ENCODE measurements around the gene P3H2.
A peak's percentile ranks its signal among the peaks of the same experiment; 100 is the strongest.
"Not testable (repeated sequence)": the region's sequence is repeated elsewhere in the genome, so short reads cannot be mapped to it uniquely, and the experiment has no call there.

The P3H2 gene

GRCh38 chr3:190120269-190121060 lies at the start of gene P3H2:
Gene P3H2, minus strand, starts transcription at chr3:190120897. Its CDS starts 166 bp downstream, at chr3:190120731.
- H3K4me3 ChIP-seq (ENCODE audit: low read depth, low read length): peak within 1 kb of the TSS; percentile 74
- DNase-seq (ENCODE audit: low read depth): peak; percentile 79
- in situ Hi-C loops (cut with HindIII; ENCODE audit: low sequenced_read_pairs): no loop called here
- no peak for TF ChIP-seq CTCF (IDR thresholded peaks at IDR 0.05; ENCODE audit: low read depth, low read length, missing control alignments)

GRCh38 chr3:190169877-190170276 lies 49.2 kb upstream of the P3H2 start:
- in situ Hi-C loops (cut with HindIII; ENCODE audit: low sequenced_read_pairs): no loop called here
- no peak for TF ChIP-seq CTCF (IDR thresholded peaks at IDR 0.05; ENCODE audit: low read depth, low read length, missing control alignments)
- DNase-seq (ENCODE audit: low read depth): no peak
- no peak overlapping the region for H3K4me3 ChIP-seq (ENCODE audit: low read depth, low read length)

- no peak for TF ChIP-seq CTCF (IDR thresholded peaks at IDR 0.05; ENCODE audit: low read depth, low read length, missing control alignments)
- no peak overlapping the region for H3K4me3 ChIP-seq (ENCODE audit: low read depth, low read length)
These were observed 48.5 kb upstream of the P3H2 start for GRCh38 chr3:190169243-190169642.

GRCh38 chr3:190167936-190168680 lies 47.4 kb upstream of the P3H2 start:
- in situ Hi-C loops (cut with HindIII; ENCODE audit: low sequenced_read_pairs): no loop called here
- no peak for DNase-seq (ENCODE audit: low read depth)
- TF ChIP-seq CTCF (IDR thresholded peaks at IDR 0.05; ENCODE audit: low read depth, low read length, missing control alignments): no peak
- H3K4me3 ChIP-seq (ENCODE audit: low read depth, low read length): no peak overlapping the region

More at GRCh38 chr3:190169243-190169642, 48.5 kb upstream of the P3H2 start:
- DNase-seq (ENCODE audit: low read depth): no peak
- in situ Hi-C loops (cut with HindIII; ENCODE audit: low sequenced_read_pairs): no loop called here

GRCh38 chr3:190166948-190167347 lies 46.3 kb upstream of the P3H2 start:
- no peak for DNase-seq (ENCODE audit: low read depth)
- in situ Hi-C loops (cut with HindIII; ENCODE audit: low sequenced_read_pairs): no loop called here
- H3K4me3 ChIP-seq (ENCODE audit: low read depth, low read length): no peak overlapping the region
- TF ChIP-seq CTCF (IDR thresholded peaks at IDR 0.05; ENCODE audit: low read depth, low read length, missing control alignments): no peak

GRCh38 chr3:190165253-190165652 lies 44.6 kb upstream of the P3H2 start:
- in situ Hi-C loops (cut with HindIII; ENCODE audit: low sequenced_read_pairs): no loop called here

GRCh38 chr3:190162013-190162412 lies 41.3 kb upstream of the P3H2 start:
- H3K4me3 ChIP-seq (ENCODE audit: low read depth, low read length); DNase-seq (ENCODE audit: low read depth); in situ Hi-C loops (cut with HindIII; ENCODE audit: low sequenced_read_pairs): not testable (repeated sequence)

More at GRCh38 chr3:190165253-190165652, 44.6 kb upstream of the P3H2 start:
- DNase-seq (ENCODE audit: low read depth): no peak
- no peak for TF ChIP-seq CTCF (IDR thresholded peaks at IDR 0.05; ENCODE audit: low read depth, low read length, missing control alignments)
- H3K4me3 ChIP-seq (ENCODE audit: low read depth, low read length): no peak overlapping the region
